Measurements from ENCODE around the gene UBN1. TPM values are rescaled to one million over a fixed set of nuclear protein-coding genes. Genes with fewer than 3 reads are reported as not detected.

UBN1 gene
- total and polyA plus RNA-seq, 2 experiments from 2014 or later, result 21.4 to 33.4 TPM

DNA sequence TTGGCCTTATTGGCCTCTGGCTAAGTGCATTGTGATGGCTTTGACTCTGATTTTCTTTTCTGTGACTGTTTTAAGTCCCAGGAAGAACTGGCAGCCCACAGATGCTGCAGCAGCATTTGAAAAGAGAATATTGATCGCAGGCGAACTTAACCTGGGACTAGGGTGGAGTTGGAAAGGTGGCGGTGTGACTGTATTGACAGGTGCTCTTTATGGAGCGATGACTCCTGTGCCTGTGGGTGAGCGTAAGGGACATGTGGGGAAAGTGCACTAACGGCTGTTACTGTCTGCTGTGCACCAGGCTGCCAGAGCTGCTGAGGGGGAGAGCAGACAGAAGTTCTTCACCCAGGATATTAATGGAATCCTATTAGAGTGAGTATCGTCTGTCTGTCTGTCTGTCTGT lies 21.3 kb downstream of the UBN1 start:
- Histone ChIP-seq H3K27me3 (no peaks in the 10 kb centered on the region), H3K4me3 (no peak overlapping the region), H3K9me3 (ENCODE audit: low read depth) (no peaks in the 10 kb centered on the region), H3K36me3 (peaks cover 32% of the 10 kb centered on the region), H3K27ac (no peak overlapping the region), H3K4me1 (ENCODE audit: low read depth) (no peaks in the 10 kb centered on the region)
- TF ChIP-seq, protein P1, sequence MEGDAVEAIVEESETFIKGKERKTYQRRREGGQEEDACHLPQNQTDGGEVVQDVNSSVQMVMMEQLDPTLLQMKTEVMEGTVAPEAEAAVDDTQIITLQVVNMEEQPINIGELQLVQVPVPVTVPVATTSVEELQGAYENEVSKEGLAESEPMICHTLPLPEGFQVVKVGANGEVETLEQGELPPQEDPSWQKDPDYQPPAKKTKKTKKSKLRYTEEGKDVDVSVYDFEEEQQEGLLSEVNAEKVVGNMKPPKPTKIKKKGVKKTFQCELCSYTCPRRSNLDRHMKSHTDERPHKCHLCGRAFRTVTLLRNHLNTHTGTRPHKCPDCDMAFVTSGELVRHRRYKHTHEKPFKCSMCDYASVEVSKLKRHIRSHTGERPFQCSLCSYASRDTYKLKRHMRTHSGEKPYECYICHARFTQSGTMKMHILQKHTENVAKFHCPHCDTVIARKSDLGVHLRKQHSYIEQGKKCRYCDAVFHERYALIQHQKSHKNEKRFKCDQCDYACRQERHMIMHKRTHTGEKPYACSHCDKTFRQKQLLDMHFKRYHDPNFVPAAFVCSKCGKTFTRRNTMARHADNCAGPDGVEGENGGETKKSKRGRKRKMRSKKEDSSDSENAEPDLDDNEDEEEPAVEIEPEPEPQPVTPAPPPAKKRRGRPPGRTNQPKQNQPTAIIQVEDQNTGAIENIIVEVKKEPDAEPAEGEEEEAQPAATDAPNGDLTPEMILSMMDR (IDR thresholded peaks at IDR 0.05; ENCODE audit: low read depth, low read length), result no peak
- no peak for DNase-seq (ENCODE audit: low read depth in 1 of 2, low spot score in 1 of 2)

DNA sequence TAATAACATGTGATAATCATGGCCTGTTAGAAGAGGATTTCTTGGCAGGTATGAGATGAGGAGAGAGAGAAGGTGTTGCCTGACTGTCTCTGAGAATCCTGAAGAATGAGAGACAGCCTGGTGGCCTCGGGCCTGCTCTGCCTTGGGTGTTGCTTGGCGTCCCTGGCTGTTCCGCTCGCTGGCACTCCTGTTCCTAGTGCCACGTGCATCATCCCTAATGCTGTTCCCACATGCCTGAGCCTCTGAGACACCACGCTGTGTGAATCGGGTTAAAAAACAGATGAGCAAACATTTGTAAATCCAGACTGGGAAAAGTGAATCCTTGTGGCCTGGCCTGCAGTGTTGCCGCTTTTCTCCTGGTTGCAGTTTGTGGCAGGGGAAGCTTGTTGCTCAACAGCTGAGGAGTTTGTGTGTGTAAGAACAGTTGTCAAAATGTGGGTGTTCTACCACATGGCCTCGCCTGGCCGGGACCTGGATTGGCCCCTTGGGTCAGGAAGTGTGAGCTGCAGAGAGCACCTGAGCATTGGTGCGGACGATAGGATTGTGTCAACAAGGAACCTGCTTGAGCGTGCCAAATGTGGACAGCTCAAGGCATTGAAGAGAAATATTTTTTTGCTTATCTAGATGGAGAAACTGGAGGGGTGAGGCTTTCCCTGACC lies 22.0 kb downstream of the UBN1 start:
- Histone ChIP-seq H3K4me1 (ENCODE audit: low read depth) (no peaks in the 10 kb centered on the region), H3K27me3 (no peaks in the 10 kb centered on the region), H3K27ac (no peak overlapping the region), H3K4me3 (no peak overlapping the region), H3K36me3 (peaks cover 35% of the 10 kb centered on the region), H3K9me3 (ENCODE audit: low read depth) (no peaks in the 10 kb centered on the region)
- DNase-seq (ENCODE audit: low read depth in 1 of 2, low spot score in 1 of 2), result no peak
- TF ChIP-seq, protein P1 (IDR thresholded peaks at IDR 0.05; ENCODE audit: low read depth, low read length), result no peak

DNA sequence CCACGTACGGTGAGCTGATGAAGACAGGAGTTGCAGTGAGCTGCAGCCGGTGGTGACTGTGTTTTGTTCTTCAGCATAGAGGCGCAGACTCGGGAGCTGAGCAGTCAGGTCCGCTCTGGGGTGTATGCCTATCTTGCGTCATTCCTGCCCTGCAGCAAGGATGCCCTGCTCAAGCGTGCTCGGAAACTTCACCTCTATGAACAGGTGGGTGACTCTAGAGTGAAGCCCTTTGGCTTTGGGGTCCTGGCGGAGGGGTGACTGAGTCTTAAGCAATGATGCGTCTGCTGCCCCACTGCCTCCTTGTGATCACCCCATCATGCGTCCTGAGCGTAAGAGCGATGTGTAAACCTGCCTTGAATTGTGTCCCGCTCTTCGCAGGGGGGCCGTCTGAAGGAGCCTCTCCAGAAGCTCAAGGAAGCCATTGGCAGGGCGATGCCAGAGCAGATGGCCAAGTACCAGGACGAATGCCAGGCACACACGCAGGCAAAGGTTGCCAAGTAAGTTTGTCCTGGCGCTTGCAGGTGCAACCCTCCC lies 22.9 kb downstream of the UBN1 start:
- TF ChIP-seq, protein P1 (IDR thresholded peaks at IDR 0.05; ENCODE audit: low read depth, low read length), result no peak
- no peak overlapping the region for H3K27ac ChIP-seq
- H3K9me3 ChIP-seq (ENCODE audit: low read depth), result no peaks in the 10 kb centered on the region
- H3K27me3 ChIP-seq, result no peaks in the 10 kb centered on the region
- H3K4me3 ChIP-seq, result no peak overlapping the region
- no peaks in the 10 kb centered on the region for H3K4me1 ChIP-seq (ENCODE audit: low read depth)
- no peak for DNase-seq (ENCODE audit: low read depth in 1 of 2, low spot score in 1 of 2)
- H3K36me3 ChIP-seq, result peaks cover 40% of the 10 kb centered on the region

DNA sequence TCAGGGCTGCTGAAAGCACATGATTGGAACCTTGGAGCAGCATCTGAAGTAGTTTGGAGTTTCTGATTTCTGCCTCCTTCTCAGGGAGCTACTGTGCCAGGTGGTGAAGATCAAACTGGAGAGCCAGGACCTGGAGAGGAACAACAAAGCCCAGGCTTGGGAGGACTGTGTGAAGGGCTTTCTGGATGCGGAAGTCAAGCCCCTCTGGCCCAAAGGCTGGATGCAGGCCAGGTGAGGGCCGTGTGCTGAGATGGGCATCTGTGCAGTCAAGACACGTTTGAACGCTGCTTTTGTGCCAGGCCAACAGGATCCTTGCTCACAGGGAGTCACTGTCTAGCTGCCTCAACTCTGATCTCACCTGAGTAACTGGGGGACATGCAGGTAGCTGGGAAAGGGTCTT lies 23.8 kb downstream of the UBN1 start:
- Histone ChIP-seq H3K4me3 (no peak overlapping the region), H3K27me3 (no peaks in the 10 kb centered on the region), H3K9me3 (ENCODE audit: low read depth) (no peaks in the 10 kb centered on the region), H3K27ac (no peak overlapping the region), H3K36me3 (peaks cover 42% of the 10 kb centered on the region), H3K4me1 (ENCODE audit: low read depth) (no peaks in the 10 kb centered on the region)
- TF ChIP-seq, protein P1 (IDR thresholded peaks at IDR 0.05; ENCODE audit: low read depth, low read length), result no peak
- DNase-seq (ENCODE audit: low read depth in 1 of 2, low spot score in 1 of 2), result no peak

DNA sequence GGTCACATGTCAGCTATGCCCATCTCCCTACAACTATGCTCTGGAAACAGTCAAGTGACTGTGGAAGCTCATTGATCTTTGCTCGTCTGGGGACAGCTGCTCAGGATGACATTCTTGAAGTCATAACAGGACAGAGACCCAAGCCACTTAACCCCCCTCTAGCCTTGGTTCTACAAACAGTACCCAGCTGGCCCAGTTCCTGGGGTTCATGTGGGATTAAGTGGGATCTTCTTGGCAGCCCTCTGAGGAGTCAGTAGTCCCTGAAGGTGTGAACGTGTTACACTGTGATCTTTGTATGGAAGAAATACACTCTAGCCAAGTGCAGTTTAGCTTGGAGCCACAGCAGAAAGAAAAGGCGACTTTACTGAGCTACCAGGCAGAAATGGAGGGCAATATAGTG lies 25.8 kb downstream of the UBN1 start:
- no peaks in the 10 kb centered on the region for H3K4me1 ChIP-seq (ENCODE audit: low read depth)
- H3K36me3 ChIP-seq, result peaks cover 53% of the 10 kb centered on the region
- no peaks in the 10 kb centered on the region for H3K27me3 ChIP-seq
- no peak overlapping the region for H3K27ac ChIP-seq
- DNase-seq (ENCODE audit: low read depth in 1 of 2, low spot score in 1 of 2), result no peak
- H3K4me3 ChIP-seq, result no peak overlapping the region
- TF ChIP-seq, protein P1 (IDR thresholded peaks at IDR 0.05; ENCODE audit: low read depth, low read length), result no peak
- H3K9me3 ChIP-seq (ENCODE audit: low read depth), result no peaks in the 10 kb centered on the region

Measured in cardiac muscle cell (in vitro differentiated cells and primary cell).